Stimulated activated CD8-positive, alpha-beta memory T cell treated with anti-CD3 and anti-CD28 coated beads, Interleukin-15, amount 100 ng/mL, for 24 hours (primary cell): ENCODE measurements around the gene MYL11.
A peak's percentile ranks its signal among the peaks of the same experiment; 100 is the strongest.
"Not testable (repeated sequence)": the region's sequence is repeated elsewhere in the genome, so short reads cannot be mapped to it uniquely, and the experiment has no call there.

Experiments used
- DNase-seq: peaks from one replicate; pipeline ENCODE4 v3.0.0-alpha.2; 2020; ENCODE audit warnings: low read depth

Gene MYL11

GRCh38 chr16:30396627-30397026, 22.0 kb downstream of the MYL11 start:
- DNase-seq: not testable (repeated sequence)

- DNase-seq: no peak
These were observed 22.5 kb downstream of the MYL11 start for GRCh38 chr16:30397056-30397455.

GRCh38 chr16:30397776-30398660, 23.4 kb downstream of the MYL11 start:
- no peak for DNase-seq

- DNase-seq: no peak
These were observed 24.2 kb downstream of the MYL11 start for GRCh38 chr16:30398661-30399434.

GRCh38 chr16:30399435-30400186, 25.0 kb downstream of the MYL11 start:
- DNase-seq: no peak

- DNase-seq: no peak
These were observed 27.3 kb downstream of the MYL11 start for GRCh38 chr16:30401768-30402425.

GRCh38 chr16:30406795-30407101, 32.1 kb downstream of the MYL11 start:
- no peak for DNase-seq

GRCh38 chr16:30407102-30407803, 32.7 kb downstream of the MYL11 start, which contains the start of gene ZNF771:
Gene ZNF771, plus strand, starts transcription at chr16:30407606. Its CDS starts 448 bp downstream, at chr16:30408054.
- peak; percentile 86 for DNase-seq

- DNase-seq: no peak
These were observed 33.4 kb downstream of the MYL11 start for GRCh38 chr16:30407804-30408534.

GRCh38 chr16:30409125-30410060, 34.8 kb downstream of the MYL11 start:
- DNase-seq: peak; percentile 87

GRCh38 chr16:30413112-30413806, 38.7 kb downstream of the MYL11 start:
- no peak for DNase-seq

- no peak for DNase-seq
These were observed 39.6 kb downstream of the MYL11 start for GRCh38 chr16:30414159-30414558.

- no peak for DNase-seq
These were observed 41.5 kb downstream of the MYL11 start for GRCh38 chr16:30416047-30416603.

- no peak for DNase-seq
These were observed 42.3 kb downstream of the MYL11 start for GRCh38 chr16:30416624-30417528.

- DNase-seq: peak; percentile 63
These were observed 43.1 kb downstream of the MYL11 start for GRCh38 chr16:30417529-30418349.
